Astrocyte (in vitro differentiated cells and primary cell): Measurements from ENCODE around the gene RNU5B-1.

Experiments used
- EZH2 ChIP-seq: IDR thresholded peaks from 2 replicates; pipeline ENCODE4 v1.6.1; 2012; ENCODE audit warnings: mild to moderate bottlenecking, low read length, inconsistent platforms; ENCODE audit not compliant: insufficient read depth
- TF ChIP-seq, protein P1 (sequence below): IDR thresholded peaks from 2 replicates; pipeline ENCODE4 v1.5.1; 2011; ENCODE audit warnings: low read depth, mild to moderate bottlenecking, inconsistent platforms, low read length, moderate library complexity; ENCODE audit not compliant: insufficient read depth

DNA sequence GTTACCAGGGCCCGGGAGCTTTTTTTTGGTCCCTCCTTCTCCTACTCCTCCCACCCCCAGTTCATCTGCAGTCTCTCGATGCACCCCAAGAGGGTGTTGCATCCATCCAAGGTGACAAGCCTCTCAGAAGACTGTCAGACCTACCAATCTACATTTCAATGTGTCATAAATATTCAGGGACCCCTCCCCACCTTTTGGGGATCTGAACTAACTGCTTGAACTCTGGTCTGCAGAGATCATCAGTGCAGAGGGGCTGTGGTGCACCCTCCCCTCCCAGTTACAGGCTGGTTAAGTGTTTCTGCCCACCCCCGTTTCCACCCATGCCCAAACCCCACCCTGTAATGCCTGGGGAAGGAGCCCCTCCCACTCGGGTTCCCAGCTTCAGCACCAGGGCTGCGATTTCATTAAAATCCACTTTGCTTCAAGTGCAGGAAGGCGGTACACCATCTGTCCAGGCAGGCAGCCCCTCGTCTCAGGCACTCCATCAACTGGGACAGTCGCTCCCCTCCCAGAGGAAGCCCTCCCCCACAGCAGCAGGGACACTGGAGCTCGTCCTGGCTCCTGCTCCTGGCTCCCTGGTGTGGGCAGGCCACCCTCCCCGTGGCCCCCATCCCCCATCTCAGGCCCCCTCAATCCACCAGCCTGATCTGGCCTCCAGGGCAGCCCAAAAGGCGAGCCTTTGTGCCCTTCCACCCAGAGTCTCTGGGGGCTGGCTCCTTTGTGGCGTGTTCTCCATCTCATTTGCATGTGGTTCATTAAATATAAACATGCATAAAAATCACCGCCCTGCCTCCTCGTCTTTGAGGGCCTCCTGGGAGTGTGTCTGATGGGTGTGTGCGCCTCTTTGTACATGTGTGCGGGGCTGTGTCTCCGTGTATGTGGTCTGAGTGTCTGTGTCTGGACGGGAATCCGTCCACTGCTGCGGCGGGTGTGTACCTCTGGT, 32.3 kb downstream of the RNU5B-1 start:
- TF ChIP-seq, protein P1, sequence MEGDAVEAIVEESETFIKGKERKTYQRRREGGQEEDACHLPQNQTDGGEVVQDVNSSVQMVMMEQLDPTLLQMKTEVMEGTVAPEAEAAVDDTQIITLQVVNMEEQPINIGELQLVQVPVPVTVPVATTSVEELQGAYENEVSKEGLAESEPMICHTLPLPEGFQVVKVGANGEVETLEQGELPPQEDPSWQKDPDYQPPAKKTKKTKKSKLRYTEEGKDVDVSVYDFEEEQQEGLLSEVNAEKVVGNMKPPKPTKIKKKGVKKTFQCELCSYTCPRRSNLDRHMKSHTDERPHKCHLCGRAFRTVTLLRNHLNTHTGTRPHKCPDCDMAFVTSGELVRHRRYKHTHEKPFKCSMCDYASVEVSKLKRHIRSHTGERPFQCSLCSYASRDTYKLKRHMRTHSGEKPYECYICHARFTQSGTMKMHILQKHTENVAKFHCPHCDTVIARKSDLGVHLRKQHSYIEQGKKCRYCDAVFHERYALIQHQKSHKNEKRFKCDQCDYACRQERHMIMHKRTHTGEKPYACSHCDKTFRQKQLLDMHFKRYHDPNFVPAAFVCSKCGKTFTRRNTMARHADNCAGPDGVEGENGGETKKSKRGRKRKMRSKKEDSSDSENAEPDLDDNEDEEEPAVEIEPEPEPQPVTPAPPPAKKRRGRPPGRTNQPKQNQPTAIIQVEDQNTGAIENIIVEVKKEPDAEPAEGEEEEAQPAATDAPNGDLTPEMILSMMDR: no peak
- no peak for TF ChIP-seq EZH2
